ENCODE results near the gene ATP8A2. TPM values are rescaled to one million over a fixed set of nuclear protein-coding genes. Genes with fewer than 3 reads are reported as not detected.

Gene ATP8A2
- polyA plus RNA-seq, 1 donor from 2014 or later, result 11.9 TPM

DNA sequence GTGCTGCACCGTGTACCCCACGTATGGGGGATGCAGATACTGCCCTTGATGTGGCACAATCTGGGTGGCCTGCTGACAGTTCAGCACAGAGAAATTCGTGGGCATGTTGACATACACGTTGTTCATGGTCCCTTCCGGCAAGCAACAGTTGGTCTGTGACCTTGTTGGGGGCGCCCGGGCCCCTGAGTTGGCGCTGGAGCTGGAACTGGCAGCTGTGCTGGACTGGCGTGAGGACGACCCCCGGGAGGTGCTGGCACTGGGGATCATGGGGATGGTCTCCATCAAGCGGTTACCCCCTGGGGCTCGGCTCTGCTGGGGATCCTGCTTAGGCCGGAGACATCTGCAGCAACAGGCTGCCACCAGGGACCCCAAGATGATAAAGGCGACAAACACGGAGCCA lies 674.9 kb downstream of the ATP8A2 start:
- no peaks in the 10 kb centered on the region for H3K9me3 ChIP-seq (ENCODE audit: low read length)
- H4K20me1 ChIP-seq (ENCODE audit: insufficient read depth), result no peaks in the 10 kb centered on the region
- no peaks in the 10 kb centered on the region for H3K9me2 ChIP-seq (ENCODE audit: insufficient read depth, low read length)
- H3F3A ChIP-seq (ENCODE audit: insufficient read depth, low read length, poor library complexity, severe bottlenecking), result peaks cover 8% of the 10 kb centered on the region
- no peak overlapping the region for H2AFZ ChIP-seq (ENCODE audit: low read depth, low read length)
- no peak overlapping the region for H3K4me3 ChIP-seq (ENCODE audit: low read length)
- no peak for TF ChIP-seq REST (IDR thresholded peaks at IDR 0.05; ENCODE audit: borderline replicate concordance)
- TF ChIP-seq EP300 (conservative IDR thresholded peaks at IDR 0.05; ENCODE audit: poor library complexity, severe bottlenecking), result no peak
- no peak for TF ChIP-seq EZH2 (IDR thresholded peaks at IDR 0.05; ENCODE audit: borderline replicate concordance, insufficient read depth, low read length, poor library complexity, severe bottlenecking)
- no peak for TF ChIP-seq POLR2AphosphoS5 (IDR thresholded peaks at IDR 0.05)
- no peak for TF ChIP-seq CTCF (IDR thresholded peaks at IDR 0.05; ENCODE audit: poor library complexity, severe bottlenecking)
- TF ChIP-seq SMC3 (conservative IDR thresholded peaks at IDR 0.05; ENCODE audit: poor library complexity), result no peak
- no peak for TF ChIP-seq RAD21 (conservative IDR thresholded peaks at IDR 0.05)
- no peak for TF ChIP-seq MXI1 (conservative IDR thresholded peaks at IDR 0.05; ENCODE audit: poor library complexity, severe bottlenecking)
- TF ChIP-seq TAF1 (IDR thresholded peaks at IDR 0.05; ENCODE audit: low read depth), result no peak
- no peak overlapping the region for H3K9ac ChIP-seq (ENCODE audit: low read length)
- H3K4me2 ChIP-seq (ENCODE audit: low read length), result no peak overlapping the region
- H3K79me2 ChIP-seq (replicated peaks; ENCODE audit: insufficient read depth, low read length), result peaks cover 61% of the 10 kb centered on the region
- H3K27me3 ChIP-seq (ENCODE audit: insufficient read depth, low read depth, low read length), result peaks cover 22% of the 10 kb centered on the region
- H3K27ac ChIP-seq (ENCODE audit: low read length), result no peak overlapping the region
- no peaks in the 10 kb centered on the region for H3K36me3 ChIP-seq (ENCODE audit: insufficient read depth, low read length)

GRCh38 chr13:26047040-26047439 lies 675.3 kb downstream of the ATP8A2 start:
- Histone ChIP-seq H3K9me2 (ENCODE audit: insufficient read depth, low read length) (no peaks in the 10 kb centered on the region), H3K9ac (ENCODE audit: low read length) (no peak overlapping the region), H3K4me3 (ENCODE audit: low read length) (no peak overlapping the region), H3F3A (ENCODE audit: insufficient read depth, low read length, poor library complexity, severe bottlenecking) (peaks cover 8% of the 10 kb centered on the region), H4K20me1 (ENCODE audit: insufficient read depth) (no peaks in the 10 kb centered on the region), H3K4me2 (ENCODE audit: low read length) (no peak overlapping the region), H3K9me3 (ENCODE audit: low read length) (no peaks in the 10 kb centered on the region), H3K27ac (ENCODE audit: low read length) (no peak overlapping the region), H2AFZ (ENCODE audit: low read depth, low read length) (no peak overlapping the region), H3K36me3 (ENCODE audit: insufficient read depth, low read length) (no peaks in the 10 kb centered on the region), H3K79me2 (replicated peaks; ENCODE audit: insufficient read depth, low read length) (peaks cover 61% of the 10 kb centered on the region), H3K27me3 (ENCODE audit: insufficient read depth, low read depth, low read length) (peaks cover 22% of the 10 kb centered on the region)
- TF ChIP-seq POLR2AphosphoS5 (IDR thresholded peaks at IDR 0.05), result no peak
- no peak for TF ChIP-seq TAF1 (IDR thresholded peaks at IDR 0.05; ENCODE audit: low read depth)
- TF ChIP-seq EP300 (conservative IDR thresholded peaks at IDR 0.05; ENCODE audit: poor library complexity, severe bottlenecking), result no peak
- TF ChIP-seq RAD21 (conservative IDR thresholded peaks at IDR 0.05), result no peak
- no peak for TF ChIP-seq SMC3 (conservative IDR thresholded peaks at IDR 0.05; ENCODE audit: poor library complexity)
- no peak for TF ChIP-seq MXI1 (conservative IDR thresholded peaks at IDR 0.05; ENCODE audit: poor library complexity, severe bottlenecking)
- no peak for TF ChIP-seq CTCF (IDR thresholded peaks at IDR 0.05; ENCODE audit: poor library complexity, severe bottlenecking)
- no peak for TF ChIP-seq REST (IDR thresholded peaks at IDR 0.05; ENCODE audit: borderline replicate concordance)
- TF ChIP-seq EZH2 (IDR thresholded peaks at IDR 0.05; ENCODE audit: borderline replicate concordance, insufficient read depth, low read length, poor library complexity, severe bottlenecking), result no peak
